ENCODE measurements around the gene ARHGEF38.
"Not testable (repeated sequence)": the region's sequence is repeated elsewhere in the genome, so short reads cannot be mapped to it uniquely, and the experiment has no call there.

The ARHGEF38 gene

DNA sequence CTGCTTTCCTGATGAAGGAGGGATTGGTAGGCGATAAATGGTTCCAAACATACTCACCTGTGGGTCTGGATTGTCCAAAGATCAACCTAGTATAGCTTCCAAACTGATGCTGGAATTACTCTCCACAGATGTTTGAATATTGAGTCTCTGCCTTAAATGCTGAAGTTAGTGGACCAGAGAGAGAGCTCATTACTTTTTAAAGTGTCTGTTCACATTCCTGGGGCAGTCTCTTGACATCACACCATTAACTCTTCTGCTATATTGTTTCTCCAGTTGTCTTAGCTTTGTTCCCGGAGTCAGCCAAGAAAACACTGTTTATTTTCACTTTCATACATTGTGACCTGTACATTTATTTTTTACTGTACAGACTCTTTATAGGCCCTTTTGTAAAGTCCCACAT lies 35.4 kb downstream of the ARHGEF38 start:
- no peak overlapping the region for H3K27ac Mint-ChIP-seq
- no peak for DNase-seq
- no peaks in the 10 kb centered on the region for H3K36me3 Mint-ChIP-seq (ENCODE audit: low read depth)
- no peaks in the 10 kb centered on the region for H3K9me3 Mint-ChIP-seq
- no peak overlapping the region for H3K4me3 Mint-ChIP-seq
- H3K27me3 Mint-ChIP-seq, result peaks cover 28% of the 10 kb centered on the region
- peaks cover 5% of the 10 kb centered on the region for H3K4me1 Mint-ChIP-seq (ENCODE audit: low read depth)

- no peaks in the 10 kb centered on the region for H3K9me3 Mint-ChIP-seq
- no peak overlapping the region for H3K4me3 Mint-ChIP-seq
- H3K4me1 Mint-ChIP-seq (ENCODE audit: low read depth), result peaks cover 5% of the 10 kb centered on the region
- H3K27me3 Mint-ChIP-seq, result peaks cover 32% of the 10 kb centered on the region
- no peak overlapping the region for H3K27ac Mint-ChIP-seq
- H3K36me3 Mint-ChIP-seq (ENCODE audit: low read depth), result no peaks in the 10 kb centered on the region
- no peak for DNase-seq
Measured at GRCh38 chr4:105588252-105588651, 35.8 kb downstream of the ARHGEF38 start.

DNA sequence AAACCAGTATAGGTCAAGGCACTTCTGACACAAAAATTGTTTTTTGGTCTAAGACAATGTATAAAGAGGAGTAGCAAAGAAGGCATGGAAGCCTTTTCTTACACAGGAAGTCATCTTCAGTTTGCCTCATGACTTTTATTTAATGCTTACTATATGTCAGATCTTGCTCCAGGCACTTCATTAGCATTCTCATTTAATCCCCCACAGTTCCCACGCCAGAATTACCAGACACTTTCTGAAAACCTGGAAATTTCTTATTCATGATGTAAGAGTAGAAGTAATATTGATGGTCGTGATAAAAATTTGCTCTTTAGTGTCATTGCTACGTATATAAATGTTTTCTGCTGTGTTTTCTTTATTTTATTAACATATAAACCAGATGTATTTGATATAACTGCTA lies 39.2 kb downstream of the ARHGEF38 start:
- Mint-ChIP-seq H3K36me3 (ENCODE audit: low read depth) (no peaks in the 10 kb centered on the region), H3K4me1 (ENCODE audit: low read depth) (peaks cover 12% of the 10 kb centered on the region), H3K9me3 (no peaks in the 10 kb centered on the region), H3K27me3 (peaks cover 28% of the 10 kb centered on the region), H3K4me3 (no peak overlapping the region), H3K27ac (no peak overlapping the region)
- DNase-seq, result no peak

GRCh38 chr4:105594099-105595010 lies 41.9 kb downstream of the ARHGEF38 start:
- no peaks in the 10 kb centered on the region for H3K9me3 Mint-ChIP-seq
- no peak overlapping the region for H3K27ac Mint-ChIP-seq
- peaks cover 7% of the 10 kb centered on the region for H3K4me1 Mint-ChIP-seq (ENCODE audit: low read depth)
- peaks cover 21% of the 10 kb centered on the region for H3K27me3 Mint-ChIP-seq
- no peak overlapping the region for H3K4me3 Mint-ChIP-seq
- no peaks in the 10 kb centered on the region for H3K36me3 Mint-ChIP-seq (ENCODE audit: low read depth)
- no peak for DNase-seq

- no peaks in the 10 kb centered on the region for H3K9me3 Mint-ChIP-seq
- peaks cover 7% of the 10 kb centered on the region for H3K4me1 Mint-ChIP-seq (ENCODE audit: low read depth)
Measured at GRCh38 chr4:105596684-105597083, 44.3 kb downstream of the ARHGEF38 start.

DNA sequence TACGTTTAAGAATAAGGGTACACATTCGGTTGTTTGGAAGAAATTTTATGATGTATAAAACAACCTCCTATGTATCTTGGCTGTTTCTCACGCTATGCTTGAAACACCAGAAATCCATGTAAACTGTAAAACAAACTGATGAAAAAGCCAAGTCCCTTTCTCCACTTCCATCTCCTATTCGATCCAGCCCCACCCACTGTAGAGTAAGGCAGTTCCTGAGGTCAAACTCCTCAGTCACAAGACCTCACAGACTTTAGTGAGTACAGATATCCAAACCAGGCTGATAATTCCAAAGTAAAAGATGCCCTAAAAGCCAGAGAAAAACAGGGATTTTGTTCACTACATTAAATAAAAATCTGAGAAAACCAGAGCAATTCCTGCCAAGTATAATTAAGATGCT lies 45.6 kb downstream of the ARHGEF38 start:
- Mint-ChIP-seq H3K4me1 (ENCODE audit: low read depth) (peaks cover 7% of the 10 kb centered on the region), H3K36me3 (ENCODE audit: low read depth) (no peaks in the 10 kb centered on the region), H3K9me3 (no peaks in the 10 kb centered on the region), H3K4me3 (no peak overlapping the region), H3K27ac (no peak overlapping the region), H3K27me3 (peaks cover 7% of the 10 kb centered on the region)
- no peak for DNase-seq

More at GRCh38 chr4:105596684-105597083, 44.3 kb downstream of the ARHGEF38 start:
- H3K4me3 Mint-ChIP-seq, result no peak overlapping the region
- H3K27me3 Mint-ChIP-seq, result peaks cover 19% of the 10 kb centered on the region
- no peaks in the 10 kb centered on the region for H3K36me3 Mint-ChIP-seq (ENCODE audit: low read depth)
- no peak for DNase-seq
- H3K27ac Mint-ChIP-seq, result no peak overlapping the region

DNA sequence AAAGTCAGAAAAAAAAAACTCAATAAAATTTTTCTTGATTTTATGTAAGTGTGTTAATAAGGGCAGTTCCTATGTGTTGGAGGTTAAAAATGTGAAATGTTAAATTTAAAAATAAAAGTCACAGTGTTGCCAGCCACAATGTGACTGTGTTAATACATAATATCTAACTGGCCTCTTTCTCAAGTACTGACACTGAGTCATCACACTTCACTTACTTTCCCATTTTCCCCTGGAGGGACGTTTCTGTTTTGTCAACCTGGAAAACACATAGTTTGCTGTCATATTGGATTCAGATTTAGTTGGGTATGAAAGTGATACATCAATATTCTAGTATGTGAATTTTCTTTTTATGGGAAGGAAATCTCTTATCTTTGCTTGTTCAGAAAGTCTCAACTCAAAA lies 46.4 kb downstream of the ARHGEF38 start:
- Mint-ChIP-seq H3K4me1 (ENCODE audit: low read depth) (peaks cover 7% of the 10 kb centered on the region), H3K27me3 (peaks cover 8% of the 10 kb centered on the region), H3K36me3 (ENCODE audit: low read depth) (no peaks in the 10 kb centered on the region), H3K27ac (no peak overlapping the region), H3K9me3 (no peaks in the 10 kb centered on the region), H3K4me3 (no peak overlapping the region)
- no peak for DNase-seq

DNA sequence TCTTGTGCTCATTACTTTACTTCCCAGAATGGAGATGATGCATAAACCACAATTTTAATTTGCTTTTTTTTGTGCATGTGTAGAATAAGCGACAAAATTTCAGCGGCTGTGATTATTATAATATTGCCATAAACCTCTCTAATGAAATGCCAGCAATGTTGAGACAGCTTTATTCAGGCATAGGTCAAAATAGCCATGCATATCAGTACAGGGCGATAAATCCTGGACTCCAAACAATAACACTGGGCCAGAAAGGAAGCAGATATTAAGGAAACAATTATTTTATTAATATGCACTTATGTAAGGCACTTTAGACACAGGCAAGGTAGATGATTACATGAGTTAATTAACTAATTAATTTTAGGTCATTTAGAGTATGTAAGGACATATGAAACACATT lies 47.1 kb downstream of the ARHGEF38 start:
- Mint-ChIP-seq H3K27ac (no peak overlapping the region), H3K27me3 (peaks cover 8% of the 10 kb centered on the region), H3K9me3 (no peaks in the 10 kb centered on the region), H3K4me1 (ENCODE audit: low read depth) (peaks cover 3% of the 10 kb centered on the region), H3K4me3 (no peak overlapping the region), H3K36me3 (ENCODE audit: low read depth) (no peaks in the 10 kb centered on the region)
- no peak for DNase-seq

GRCh38 chr4:105599932-105600655 lies 47.7 kb downstream of the ARHGEF38 start:
- no peaks in the 10 kb centered on the region for H3K9me3 Mint-ChIP-seq

DNA sequence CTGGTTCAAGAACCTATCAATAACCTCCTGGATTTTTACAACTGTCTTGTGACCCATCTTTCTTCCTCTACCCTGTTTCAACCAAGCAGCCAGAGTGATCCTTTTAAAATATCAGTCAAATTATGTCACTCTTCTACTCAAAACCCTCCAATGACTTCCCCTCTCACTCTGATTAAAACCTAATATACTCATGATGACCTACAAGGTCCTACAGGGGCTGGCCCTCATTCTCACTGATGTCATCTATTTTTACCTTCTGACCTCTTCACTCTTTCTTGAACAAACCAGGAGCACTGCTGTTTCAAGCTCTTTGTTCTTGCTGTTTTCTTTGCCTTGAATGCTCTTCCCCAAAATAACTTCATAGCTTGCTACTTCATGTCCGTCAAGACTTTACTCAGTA lies 48.5 kb downstream of the ARHGEF38 start:
- no peaks in the 10 kb centered on the region for H3K4me1 Mint-ChIP-seq (ENCODE audit: low read depth)
- peaks cover 7% of the 10 kb centered on the region for H3K27me3 Mint-ChIP-seq
- DNase-seq, result no peak
- H3K36me3 Mint-ChIP-seq (ENCODE audit: low read depth), result no peaks in the 10 kb centered on the region
- no peaks in the 10 kb centered on the region for H3K9me3 Mint-ChIP-seq
- no peak overlapping the region for H3K27ac Mint-ChIP-seq
- H3K4me3 Mint-ChIP-seq, result no peak overlapping the region

More at GRCh38 chr4:105599932-105600655, 47.7 kb downstream of the ARHGEF38 start:
- H3K27me3 Mint-ChIP-seq, result peaks cover 8% of the 10 kb centered on the region
- H3K4me3 Mint-ChIP-seq, result no peak overlapping the region
- H3K36me3 Mint-ChIP-seq (ENCODE audit: low read depth), result no peaks in the 10 kb centered on the region
- DNase-seq, result no peak
- H3K4me1 Mint-ChIP-seq (ENCODE audit: low read depth), result no peaks in the 10 kb centered on the region
- H3K27ac Mint-ChIP-seq, result no peak overlapping the region

DNA sequence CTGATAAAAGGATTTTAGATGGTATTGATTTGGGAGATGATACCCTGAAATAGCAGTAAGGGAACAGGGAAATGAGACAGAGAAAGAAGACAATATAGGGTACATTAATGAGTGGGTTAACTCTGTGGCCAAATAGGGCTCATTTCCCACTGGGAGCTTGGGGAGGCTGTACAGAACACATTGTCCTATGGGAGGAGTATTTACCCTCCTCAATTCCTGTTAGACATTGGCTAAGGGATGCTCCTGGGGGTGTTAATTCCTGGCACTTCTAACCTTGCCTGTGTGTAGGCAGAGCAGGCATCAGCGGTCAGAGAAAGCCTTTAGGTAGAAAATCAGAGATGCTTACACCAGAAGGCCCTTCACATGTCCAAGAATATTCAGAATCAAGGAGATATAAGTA lies 49.0 kb downstream of the ARHGEF38 start:
- Mint-ChIP-seq H3K27ac (no peak overlapping the region), H3K4me3 (no peak overlapping the region), H3K36me3 (ENCODE audit: low read depth) (no peaks in the 10 kb centered on the region), H3K9me3 (no peaks in the 10 kb centered on the region), H3K27me3 (peaks cover 5% of the 10 kb centered on the region), H3K4me1 (ENCODE audit: low read depth) (no peaks in the 10 kb centered on the region)
- no peak for DNase-seq

DNA sequence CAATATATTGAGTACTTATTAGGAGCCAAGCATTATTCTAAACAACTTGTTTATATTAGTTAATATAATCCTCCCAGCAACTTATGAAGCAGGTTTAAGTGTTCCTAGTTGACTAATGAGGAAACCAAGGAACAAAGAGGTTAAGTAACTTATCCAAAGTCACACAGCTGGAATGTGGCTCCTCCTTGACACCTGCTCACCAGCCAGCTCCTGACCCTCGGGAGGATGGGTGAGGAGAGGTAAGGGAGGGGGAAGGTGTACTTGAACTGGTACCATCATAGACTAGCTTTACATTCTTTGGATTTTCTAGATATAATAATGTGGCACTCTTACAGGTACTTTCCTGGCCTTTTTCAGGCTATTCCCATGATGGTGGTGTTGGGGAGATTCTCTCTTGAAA lies 50.7 kb downstream of the ARHGEF38 start:
- no peaks in the 10 kb centered on the region for H3K9me3 Mint-ChIP-seq
- peaks cover 5% of the 10 kb centered on the region for H3K27me3 Mint-ChIP-seq
- H3K27ac Mint-ChIP-seq, result no peak overlapping the region
- no peak for DNase-seq
- H3K4me1 Mint-ChIP-seq (ENCODE audit: low read depth), result no peaks in the 10 kb centered on the region
- H3K36me3 Mint-ChIP-seq (ENCODE audit: low read depth), result no peaks in the 10 kb centered on the region
- H3K4me3 Mint-ChIP-seq, result no peak overlapping the region

DNA sequence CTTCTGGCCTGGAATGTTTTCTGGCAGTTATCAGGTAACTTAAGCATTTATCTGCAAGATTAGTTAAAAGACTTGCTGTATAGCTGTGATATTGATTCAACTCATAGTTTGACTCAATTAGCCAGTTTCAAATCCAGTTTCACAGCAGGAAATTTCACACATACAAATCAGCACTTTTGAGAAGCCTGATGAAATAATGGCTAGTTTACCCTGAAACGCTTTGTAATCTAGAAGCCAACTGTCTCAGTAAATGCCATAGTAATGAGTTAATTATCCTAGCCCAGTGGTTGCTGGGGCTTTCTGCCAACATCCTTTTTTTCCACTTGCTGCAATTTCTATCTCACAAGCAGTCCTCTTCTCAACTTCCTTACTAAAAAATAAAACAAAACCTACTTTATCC lies 53.1 kb downstream of the ARHGEF38 start:
- no peak for DNase-seq
- Mint-ChIP-seq H3K27me3 (peaks cover 18% of the 10 kb centered on the region), H3K4me3 (no peak overlapping the region), H3K9me3 (no peaks in the 10 kb centered on the region), H3K27ac (no peak overlapping the region), H3K4me1 (ENCODE audit: low read depth) (no peaks in the 10 kb centered on the region), H3K36me3 (ENCODE audit: low read depth) (no peaks in the 10 kb centered on the region)

- peaks cover 18% of the 10 kb centered on the region for H3K27me3 Mint-ChIP-seq
- no peak overlapping the region for H3K27ac Mint-ChIP-seq
- H3K4me3 Mint-ChIP-seq, result no peak overlapping the region
- no peaks in the 10 kb centered on the region for H3K36me3 Mint-ChIP-seq (ENCODE audit: low read depth)
- no peaks in the 10 kb centered on the region for H3K4me1 Mint-ChIP-seq (ENCODE audit: low read depth)
- DNase-seq, result no peak
- no peaks in the 10 kb centered on the region for H3K9me3 Mint-ChIP-seq
Measured at GRCh38 chr4:105607876-105608275, 55.5 kb downstream of the ARHGEF38 start.

DNA sequence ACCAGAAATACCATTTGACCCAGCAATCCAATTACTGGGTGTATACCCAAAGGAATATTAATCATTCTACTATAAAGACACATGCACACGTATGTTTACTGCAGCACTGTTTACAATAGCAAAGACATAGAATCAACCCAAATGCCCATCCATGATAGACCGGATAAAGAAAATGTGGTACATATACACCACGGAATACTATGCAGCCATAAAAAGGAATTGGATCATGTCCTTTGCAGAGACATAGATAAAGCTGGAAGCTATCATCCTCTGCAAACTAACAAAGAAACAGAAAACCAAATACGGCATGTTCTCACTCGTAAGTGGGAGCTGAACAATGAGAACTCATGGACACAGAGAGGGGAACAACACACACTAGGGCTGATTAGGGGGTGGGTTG lies 57.4 kb downstream of the ARHGEF38 start:
- not testable (repeated sequence) for H3K36me3 Mint-ChIP-seq (ENCODE audit: low read depth); H3K27ac Mint-ChIP-seq; DNase-seq; H3K4me1 Mint-ChIP-seq (ENCODE audit: low read depth); H3K4me3 Mint-ChIP-seq; H3K9me3 Mint-ChIP-seq
- peaks cover 15% of the 10 kb centered on the region for H3K27me3 Mint-ChIP-seq
